Endothelial cell of umbilical vein (primary cell): ENCODE measurements around the gene TM6SF1. TPM values are rescaled to one million over a fixed set of nuclear protein-coding genes. Genes with fewer than 3 reads are reported as not detected.

Source experiments
- BruUV-seq: library from RNA; stranded (reverse); fragments of 400-500 nt; replicated peaks from 2 replicates; lab custom pipeline; 2021; lab: Mats Ljungman, UMichigan
- CTCF ChIA-PET: fragments of 300-600, 350-600 bp; sonication (Branson Sonifier 250); formaldehyde crosslinking; loops from one replicate; lab custom pipeline; 2021; ENCODE audit warnings: antibody characterized with exemption, inconsistent platforms; lab: Charles Lee
- POLR2A ChIA-PET: fragments of 300-600, 350-600 bp; sonication (Branson Sonifier 250); formaldehyde crosslinking; loops from one replicate; lab custom pipeline; 2021; ENCODE audit warnings: antibody characterized with exemption, inconsistent platforms; lab: Charles Lee
- DNase-seq: peaks from one replicate; pipeline ENCODE4 v3.0.0-alpha.2; 2011; ENCODE audit warnings: low read depth, low spot score
- FAIRE-seq: peaks from 2 replicates; lab custom pipeline; 2011; peaks lifted over from hg19 to GRCh38; lab: Jason Lieb, UNC
- H2AFZ ChIP-seq: 2 replicates; pipeline ENCODE4 v1.6.0; 2012; ENCODE audit warnings: low read depth, low read length, control low read depth, inconsistent platforms
- H3K27ac ChIP-seq: 2 replicates; pipeline ENCODE4 v1.5.1; 2011; ENCODE audit warnings: low read depth, mild to moderate bottlenecking, control low read depth, low read length, moderate library complexity; ENCODE audit not compliant: insufficient read depth
- H3K27me3 ChIP-seq, 2 experiments: 2 replicates each; pipeline versions ENCODE4 v1.6.0 to v1.6.1; 2011; ENCODE audit warnings: low read length in 2 of 2, mixed read lengths in 1 of 2; ENCODE audit not compliant: control insufficient read depth in 2 of 2, insufficient read depth in 2 of 2
- H3K36me3 ChIP-seq, 2 experiments: 2 replicates in 1 of 2; 3 replicates in 1 of 2; pipeline ENCODE4 v1.5.1; 2011; ENCODE audit warnings: low read length in 2 of 2, mild to moderate bottlenecking in 1 of 2, moderate library complexity in 1 of 2; ENCODE audit not compliant: control insufficient read depth in 2 of 2, insufficient read depth in 2 of 2; ENCODE audit errors: extremely low read depth in 1 of 2
- H3K4me1 ChIP-seq: 3 replicates; pipeline ENCODE4 v1.5.1; 2011; ENCODE audit warnings: mild to moderate bottlenecking, low read length; ENCODE audit not compliant: control insufficient read depth, insufficient read depth; ENCODE audit errors: extremely low read depth
- H3K4me2 ChIP-seq: 2 replicates; pipeline ENCODE4 v1.6.1; 2011; ENCODE audit warnings: low read length, control low read depth, mixed read lengths; ENCODE audit not compliant: insufficient read depth
- H3K4me3 ChIP-seq, 3 experiments: fragments of 200-600 bp in 1 of 3; sonication (generic), shearing (Covaris generic) in 1 of 3; replicated peaks in 1 of 3; 2 replicates each; pipeline ENCODE4 v1.5.1; 2011 to 2016; ENCODE audit warnings: control low read depth in 3 of 3, low read length in 3 of 3, mild to moderate bottlenecking in 2 of 3, inconsistent platforms in 1 of 3, low read depth in 1 of 3, moderate library complexity in 1 of 3; ENCODE audit not compliant: insufficient read depth in 1 of 3
- H3K79me2 ChIP-seq: 2 replicates; pipeline ENCODE4 v1.6.0; 2012; ENCODE audit warnings: low read length, inconsistent platforms; ENCODE audit not compliant: control insufficient read depth, insufficient read depth
- H3K9ac ChIP-seq: replicated peaks from 2 replicates; pipeline ENCODE3; 2011; ENCODE audit warnings: low read length, control low read depth; ENCODE audit not compliant: insufficient read depth; ENCODE audit errors: extremely low read depth
- H3K9me1 ChIP-seq: replicated peaks from 3 replicates; pipeline ENCODE4 v1.6.0; 2011; ENCODE audit warnings: mild to moderate bottlenecking, low read length; ENCODE audit not compliant: control insufficient read depth, insufficient read depth; ENCODE audit errors: extremely low read depth
- H3K9me3 ChIP-seq: replicated peaks from 2 replicates; pipeline ENCODE4 v1.5.1; 2012; ENCODE audit warnings: low read length, inconsistent platforms; ENCODE audit not compliant: control insufficient read depth, insufficient read depth
- H4K20me1 ChIP-seq: replicated peaks from 2 replicates; pipeline ENCODE3; 2011; ENCODE audit warnings: mild to moderate bottlenecking, low read length; ENCODE audit not compliant: control insufficient read depth, insufficient read depth; ENCODE audit errors: extremely low read depth
- FOS ChIP-seq: IDR thresholded peaks from 2 replicates; pipeline ENCODE4 v1.6.1; 2011; ENCODE audit warnings: mild to moderate bottlenecking, low read length, moderate library complexity, borderline replicate concordance; ENCODE audit not compliant: insufficient read depth
- GATA2 ChIP-seq: IDR thresholded peaks from 2 replicates; pipeline ENCODE4 v1.7.0; 2011; ENCODE audit warnings: low read depth, mild to moderate bottlenecking, moderate library complexity, mixed read lengths, low read length; ENCODE audit not compliant: insufficient read length, insufficient read depth
- JUN ChIP-seq: IDR thresholded peaks from 2 replicates; pipeline ENCODE4 v1.6.1; 2011; ENCODE audit warnings: borderline replicate concordance, low read depth; ENCODE audit not compliant: insufficient read length, insufficient read depth
- MYC ChIP-seq: IDR thresholded peaks from one replicate; pipeline ENCODE4 v1.6.1; 2011; ENCODE audit warnings: mild to moderate bottlenecking, low read depth, low read length
- POLR2A ChIP-seq: IDR thresholded peaks from 2 replicates; pipeline ENCODE4 v1.6.1; 2012; ENCODE audit warnings: low read depth, mild to moderate bottlenecking, control low read depth, low read length
- POLR2AphosphoS5 ChIP-seq: IDR thresholded peaks from 2 replicates; pipeline ENCODE4 v1.6.1; 2012; ENCODE audit warnings: low read depth, mild to moderate bottlenecking, control low read depth, low read length, moderate library complexity; ENCODE audit not compliant: insufficient read depth
- dilution Hi-C: fragments of 300-500 bp; cut with MboI; formaldehyde crosslinking; loops from one replicate; pipeline ENCODE4 v1.15.0; 2019; ENCODE audit warnings: low sequenced_read_pairs; ENCODE audit not compliant: extremely low pct_ligation_motif_present
- intact Hi-C: fragments of 100-400 bp; cut with micrococcal nuclease; formaldehyde crosslinking; loops from one replicate; pipeline ENCODE4 v1.10.0; 2022
- polyA plus RNA-seq, 4 experiments: library from polyadenylated mRNA; depleted of rRNA in 3 of 4; stranded (reverse) in 3 of 4; unstranded in 1 of 4; fragments of >200 nt; gene quantifications; 2 replicates each; pipeline versions ENCODE4 v1.2.1 to v1.2.3, GENCODE V29; 2011 to 2012; ENCODE audit warnings: missing spikeins in 1 of 4
- total RNA-seq: library from RNA; stranded (reverse); gene quantifications from 2 replicates; pipeline ENCODE4 v1.2.3, GENCODE V29; 2021

TM6SF1 gene
- total and polyA plus RNA-seq, 2 donors (not counting 3 experiments of a cell fraction or from before 2014, with no cell fraction given) = 26.5 to 38.0 TPM

DNA sequence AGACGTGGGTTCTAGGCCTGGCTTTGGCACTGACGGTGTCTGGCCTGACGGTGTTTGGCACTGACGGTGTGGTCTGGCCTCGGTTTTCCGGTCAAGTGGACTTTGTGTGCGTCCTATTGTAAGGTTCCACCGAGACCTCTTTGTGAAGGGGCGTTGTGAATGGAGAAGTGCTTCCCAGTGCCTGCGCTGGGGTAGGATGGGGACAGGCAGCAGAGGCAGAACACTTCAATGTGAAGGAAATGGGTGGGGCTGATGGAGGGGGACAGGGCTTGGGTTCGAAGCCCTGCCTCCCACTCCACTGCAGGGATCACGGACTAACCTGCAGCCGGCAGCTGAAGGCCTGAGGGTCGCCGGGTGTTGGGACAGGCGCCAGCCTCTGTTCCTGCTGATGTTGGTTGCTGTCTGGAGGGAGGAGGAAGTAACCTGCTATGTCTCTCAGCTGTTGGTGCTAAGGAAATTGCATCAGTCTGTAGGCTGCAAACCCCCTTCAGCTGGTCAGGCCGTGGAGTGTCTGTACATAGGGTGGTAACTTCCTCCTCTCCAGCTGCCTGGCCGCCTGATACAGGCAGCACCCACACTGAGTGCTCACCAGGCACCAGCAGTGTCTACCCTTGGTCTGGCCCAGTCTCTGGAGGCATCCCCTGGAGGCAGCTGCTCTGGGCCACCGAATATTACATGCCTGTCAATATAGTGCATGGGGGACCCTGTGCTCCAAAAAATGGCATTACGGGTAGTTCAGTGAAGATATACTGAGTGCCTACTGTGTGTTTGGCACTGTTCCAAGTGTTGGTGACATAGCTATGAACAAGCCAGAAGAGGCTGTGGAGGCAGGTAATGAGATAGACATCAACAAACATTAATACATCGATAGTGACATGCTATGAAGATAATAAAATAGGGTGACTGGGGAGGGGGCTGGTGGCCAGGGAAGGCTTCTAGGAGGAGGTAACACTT lies 1.1 kb downstream of the TM6SF1 start:
- Histone ChIP-seq H3K4me1 (peaks cover 56% of the 10 kb centered on the region), H3K9me3 (no peaks in the 10 kb centered on the region), H3K36me3 (peaks cover 0 to 3% of the 10 kb centered on the region in 2 experiments), H3K9ac (peak overlapping the region; percentile 94), H4K20me1 (no peaks in the 10 kb centered on the region), H3K4me3 (peak overlapping the region; percentile 55 to 77 (median 56)), H2AFZ (peak overlapping the region; percentile 63), H3K9me1 (no peaks in the 10 kb centered on the region), H3K27me3 (no peaks in the 10 kb centered on the region), H3K79me2 (peaks cover 26% of the 10 kb centered on the region), H3K27ac (peak overlapping the region; percentile 95), H3K4me2 (peak overlapping the region; percentile 77)
- DNase-seq = peak; percentile 90
- CTCF ChIA-PET = interaction anchor here (0.6 to 1.3 kb wide), 5 partner anchors 16 to 459 kb away, joined by 3 to 9 read pairs (median 3); partner anchors contain the start of gene C15orf40
- intact Hi-C loops (loop anchor here (1.0 kb wide), 5 partner anchors 16 to 98 kb away; partner anchors contain the start of genes BTBD1 and C15orf40), dilution Hi-C loops (no loop called here)
- peak; percentile 98 for FAIRE-seq
- POLR2A ChIA-PET = interaction anchor here (1.1 kb wide), 1 partner anchor 97 kb away, joined by 4 read pairs; the partner anchor contains the start of gene C15orf40
- TSS peak; percentile 81 for BruUV-seq
- peak; percentile 79 for TF ChIP-seq POLR2AphosphoS5
- TF ChIP-seq POLR2A = peak; percentile 60
- no peak for TF ChIP-seq JUN
- no peak for TF ChIP-seq FOS
- TF ChIP-seq MYC = peak; percentile 50

GRCh38 chr15:83109532-83109931 lies 2.1 kb downstream of the TM6SF1 start:
- no peak overlapping the region for H2AFZ ChIP-seq
- dilution Hi-C loops (no loop called here), intact Hi-C loops (no loop called here)
- peak overlapping the region; percentile 77 for H3K4me2 ChIP-seq
- peaks cover 0 to 7% of the 10 kb centered on the region in 2 experiments for H3K36me3 ChIP-seq
- H3K9ac ChIP-seq = no peak overlapping the region
- BruUV-seq = no TSS peak
- H3K27ac ChIP-seq = peak overlapping the region; percentile 95
- no peak overlapping the region for H3K4me3 ChIP-seq
- H3K9me3 ChIP-seq = no peaks in the 10 kb centered on the region
- H4K20me1 ChIP-seq = no peaks in the 10 kb centered on the region
- peaks cover 66% of the 10 kb centered on the region for H3K4me1 ChIP-seq
- no peak for FAIRE-seq
- no peak for DNase-seq
- H3K79me2 ChIP-seq = peaks cover 29% of the 10 kb centered on the region
- TF ChIP-seq GATA2 (no peak), POLR2AphosphoS5 (no peak)
- H3K9me1 ChIP-seq = no peaks in the 10 kb centered on the region
- no peaks in the 10 kb centered on the region for H3K27me3 ChIP-seq
- ChIA-PET POLR2A (interaction anchor here (1.1 kb wide), 1 partner anchor 98 kb away, joined by 4 read pairs; the partner anchor contains the start of gene C15orf40), CTCF (interaction anchor here (0.9 to 1.3 kb wide), 3 partner anchors 19 to 98 kb away, joined by 3 to 9 read pairs (median 3); partner anchors contain the start of genes BTBD1 and C15orf40)
